UCSD-AML1 (cell line): ENCODE data around the gene GPR42.
"Not testable (repeated sequence)": the region's sequence is repeated elsewhere in the genome, so short reads cannot be mapped to it uniquely, and the experiment has no call there.

Source experiments
- DNase-seq: peaks from one replicate; lab custom pipeline; 2025; ENCODE audit not compliant: unreplicated experiment; lab: John Stamatoyannopoulos, UW

The GPR42 gene

DNA sequence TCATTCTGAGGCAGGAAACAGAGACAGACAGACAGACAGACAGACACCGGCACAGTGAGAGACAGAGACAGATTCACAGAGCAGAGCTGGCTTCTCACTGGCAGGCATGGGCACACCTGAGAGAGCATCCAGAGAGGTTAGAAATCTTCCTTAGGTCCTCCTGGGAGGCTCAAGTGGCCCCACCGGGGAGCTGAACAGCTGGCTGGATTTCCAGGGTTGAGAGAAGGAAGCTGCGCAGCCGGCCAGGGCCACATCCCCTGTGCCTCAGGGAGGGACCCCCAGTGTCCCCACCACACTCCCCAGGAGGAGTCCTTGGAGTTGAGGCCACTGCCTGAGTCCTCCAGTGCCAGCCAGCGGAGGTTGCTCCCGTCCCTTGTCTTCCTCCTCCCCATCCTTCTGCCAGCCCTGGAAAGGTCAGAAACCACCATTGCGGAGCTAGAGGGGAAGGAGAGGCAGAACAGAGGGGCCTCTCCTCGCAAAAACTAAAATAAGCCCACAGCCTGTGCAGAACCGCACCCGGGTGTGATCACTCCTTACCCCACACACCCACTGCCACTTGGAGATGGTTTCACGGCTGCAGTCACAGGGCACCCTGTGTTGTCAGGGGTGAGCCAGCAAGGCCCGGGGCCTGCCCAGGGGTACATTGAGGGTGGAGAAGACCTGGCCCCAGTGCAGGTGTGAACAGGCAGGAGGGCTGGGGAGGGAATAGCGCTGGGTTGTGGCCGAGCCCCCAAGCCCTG is 8.4 kb upstream of the GPR42 start:
- no peak for DNase-seq

- DNase-seq, result no peak
Observed at GRCh38 chr19:35363001-35363590, 7.8 kb upstream of the GPR42 start.

DNA sequence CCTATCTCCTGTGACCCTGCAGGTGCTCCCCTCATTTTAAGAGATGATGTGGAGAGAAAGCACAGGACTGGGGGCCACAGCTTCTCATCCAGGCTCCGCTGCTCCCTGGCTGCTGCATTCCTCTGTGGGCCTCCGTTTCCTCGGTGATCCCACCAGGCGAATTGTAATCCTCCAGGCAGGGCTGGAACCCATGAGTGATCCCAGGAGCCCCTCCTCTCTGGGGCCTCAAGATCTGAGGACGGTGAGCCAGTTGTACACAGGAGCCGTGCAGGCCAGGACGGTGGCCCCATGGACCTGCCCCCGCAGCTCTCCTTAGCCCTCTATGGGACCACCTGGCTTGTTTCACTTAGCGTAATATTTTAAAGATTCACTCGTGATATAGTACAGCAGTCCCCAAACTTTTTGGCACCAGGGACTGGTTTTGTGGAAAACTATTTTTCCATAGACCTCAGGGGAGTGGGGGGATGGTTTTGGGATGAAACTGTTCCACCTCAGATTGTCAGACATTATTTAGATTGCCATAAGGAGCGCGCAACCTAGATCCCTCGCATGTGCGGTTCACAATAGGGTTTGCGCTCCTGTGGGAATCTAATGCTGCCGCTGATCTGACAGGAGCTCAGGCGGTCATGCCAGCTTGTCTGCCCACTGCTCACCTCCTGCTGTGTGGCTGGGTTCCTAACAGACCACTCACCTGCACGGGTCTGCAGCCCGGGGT is 7.0 kb upstream of the GPR42 start:
- DNase-seq, result no peak

DNA sequence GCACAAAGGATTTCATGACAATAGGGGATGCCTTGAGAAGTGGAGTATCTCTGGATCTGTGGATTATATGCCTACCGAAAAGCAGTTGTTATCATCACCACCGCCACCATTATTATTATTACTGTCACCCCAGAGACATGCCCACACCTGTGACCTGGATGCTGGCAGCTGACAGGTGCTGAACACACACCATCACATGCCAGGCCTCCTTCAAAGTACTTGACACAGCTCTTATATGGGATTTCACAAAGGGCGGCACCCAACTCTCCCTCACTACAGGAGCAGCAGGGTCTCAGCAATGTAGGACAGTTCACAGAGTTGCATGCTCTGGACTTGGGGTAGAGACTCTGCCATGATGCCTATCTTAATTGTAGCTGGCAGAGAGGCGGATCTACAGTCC is 5.6 kb upstream of the GPR42 start:
- no peak for DNase-seq

DNA sequence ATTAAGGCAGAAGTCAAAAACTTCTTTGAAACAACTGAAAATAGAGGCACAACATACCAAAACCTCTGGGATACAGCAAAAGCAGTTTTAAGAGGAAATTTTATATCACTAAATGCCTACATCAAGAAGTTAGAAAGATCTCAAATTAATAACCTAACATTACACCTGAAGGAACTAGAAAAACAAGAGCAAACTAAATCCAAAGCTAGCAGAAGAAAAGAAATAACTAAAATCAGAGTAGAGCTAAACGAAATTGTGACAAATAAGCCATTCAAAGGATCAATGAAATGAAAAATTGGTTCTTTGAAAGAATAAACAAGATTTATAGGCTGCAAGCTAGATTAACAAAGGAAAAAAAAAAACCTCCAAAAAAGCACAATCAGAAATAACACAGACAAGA is 2.5 kb upstream of the GPR42 start:
- DNase-seq, result no peak

- DNase-seq, result no peak
Observed at GRCh38 chr19:35369522-35369921, 1.3 kb upstream of the GPR42 start.

DNA sequence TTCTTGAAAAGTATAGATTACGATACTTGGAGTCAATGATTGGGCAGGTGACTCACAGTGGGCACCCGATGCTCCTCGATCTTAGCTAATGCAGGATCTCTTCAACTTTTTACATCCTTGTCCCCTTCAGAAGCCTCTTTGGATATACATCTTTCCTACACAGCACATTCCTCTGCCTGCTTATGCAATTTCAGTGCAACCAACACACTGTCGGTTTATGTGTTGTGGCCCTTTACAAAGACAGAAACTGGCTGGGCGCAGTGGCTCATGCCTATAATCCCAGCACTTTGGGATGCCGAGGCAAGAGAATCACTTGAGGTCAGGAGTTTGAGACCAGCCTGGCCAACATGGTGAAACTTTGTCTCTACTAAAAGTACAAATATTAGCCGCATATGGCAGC is 2.6 kb downstream of the GPR42 start:
- no peak for DNase-seq

DNA sequence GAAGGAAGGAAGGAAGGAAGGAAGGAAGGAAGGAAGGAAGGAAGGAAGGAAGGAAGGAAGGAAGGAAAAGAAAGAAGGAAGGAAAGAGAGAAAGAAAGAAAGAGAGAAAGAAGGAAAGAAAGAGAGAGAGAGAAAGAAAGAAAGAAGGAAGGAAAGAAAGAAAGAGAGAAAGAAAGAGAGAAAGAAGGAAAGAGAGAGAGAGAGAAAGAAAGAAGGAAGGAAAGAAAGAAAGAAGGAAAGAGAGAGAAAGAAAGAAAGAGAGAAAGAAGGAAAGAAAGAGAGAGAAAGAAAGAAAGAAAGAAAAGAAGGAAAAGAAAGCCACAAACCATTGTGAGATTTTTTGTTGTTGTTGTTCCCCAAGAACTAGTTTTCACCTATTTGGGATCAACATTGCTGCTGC is 3.2 kb downstream of the GPR42 start:
- not testable (repeated sequence) for DNase-seq

DNA sequence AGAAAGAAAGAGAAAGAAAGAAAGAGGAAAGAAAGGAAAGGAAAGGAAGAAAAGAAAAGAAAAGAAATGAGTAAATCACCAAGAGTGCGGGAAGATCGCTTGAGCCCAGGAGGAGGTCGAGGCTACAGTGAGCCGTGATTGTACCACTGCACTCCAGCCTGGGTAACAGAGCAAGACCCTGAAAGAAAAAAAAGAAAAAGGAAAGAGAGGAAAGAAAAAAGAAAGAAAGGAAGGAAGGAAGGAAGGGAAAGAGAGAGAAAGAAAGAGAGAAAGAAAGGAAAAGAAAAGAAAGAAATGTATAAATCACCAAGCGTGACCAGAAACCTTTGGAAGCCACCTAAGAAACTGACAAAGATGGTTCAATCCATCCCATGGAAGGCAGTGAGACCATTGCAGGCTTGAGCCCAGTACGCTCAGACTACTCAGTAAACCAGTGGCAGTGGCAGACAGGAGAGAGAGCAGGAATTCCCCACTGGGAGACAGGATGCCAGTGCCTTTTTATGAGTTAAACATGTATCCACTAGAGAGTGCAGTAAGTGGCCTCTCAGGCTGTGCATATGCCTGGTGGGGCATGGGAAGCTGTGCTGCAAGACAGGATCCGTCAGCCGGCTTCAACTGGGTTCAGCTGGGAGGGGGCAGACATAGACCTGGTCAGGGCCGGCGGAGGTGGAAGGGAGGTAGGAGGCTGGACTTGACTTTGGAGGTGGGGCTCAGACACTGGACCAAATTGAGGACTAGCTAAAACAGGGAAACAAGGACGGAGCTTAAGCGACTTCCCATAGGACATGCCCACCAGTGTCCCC is 4.8 kb downstream of the GPR42 start:
- DNase-seq, result no peak

- DNase-seq, result no peak
Observed at GRCh38 chr19:35377656-35378055, 6.8 kb downstream of the GPR42 start.

DNA sequence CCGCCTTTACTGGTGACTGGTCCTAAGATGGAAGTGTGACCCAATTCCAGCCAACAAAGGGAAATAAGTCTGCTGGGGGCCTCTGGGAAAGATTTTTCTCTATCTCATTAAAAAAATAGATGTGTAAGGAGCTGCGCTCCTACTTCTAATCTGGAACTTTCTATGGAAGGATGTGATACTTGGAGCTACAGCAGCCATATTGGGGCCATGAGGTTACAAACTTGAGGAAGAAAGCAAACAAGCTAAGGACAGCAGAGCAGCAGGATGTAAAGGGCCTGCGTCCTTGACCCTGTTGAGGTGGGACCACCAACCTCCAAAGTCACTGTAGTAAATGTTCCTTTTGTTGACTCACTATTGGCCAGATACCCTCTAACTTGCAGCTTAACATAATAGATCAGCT is 7.5 kb downstream of the GPR42 start:
- DNase-seq, result no peak

DNA sequence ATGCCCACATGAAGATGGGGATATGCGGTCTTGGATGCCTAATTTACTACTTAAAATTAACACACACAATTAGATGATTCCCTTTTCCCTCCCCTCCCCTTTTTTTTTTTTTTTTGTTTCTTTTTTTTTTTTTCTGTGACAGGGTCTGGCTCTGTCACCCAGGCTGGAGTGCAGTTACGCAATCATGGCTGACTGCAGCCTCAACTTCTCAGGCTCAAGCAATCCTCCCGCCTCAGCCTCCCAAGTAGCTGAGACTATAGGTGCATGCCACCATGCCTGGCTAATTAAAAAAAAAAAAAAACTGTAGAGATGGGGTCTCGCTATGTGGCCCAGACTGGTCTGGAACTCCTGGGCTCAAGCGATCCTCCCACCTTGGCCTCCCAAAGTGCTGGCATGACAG is 8.7 kb downstream of the GPR42 start:
- DNase-seq, result not testable (repeated sequence)

GRCh38 chr19:35379992-35380391 is 9.1 kb downstream of the GPR42 start:
- no peak for DNase-seq

GRCh38 chr19:35380450-35381124 is 9.7 kb downstream of the GPR42 start:
- DNase-seq, result no peak

- no peak for DNase-seq
Observed at GRCh38 chr19:35381318-35381717, 10.4 kb downstream of the GPR42 start.

DNA sequence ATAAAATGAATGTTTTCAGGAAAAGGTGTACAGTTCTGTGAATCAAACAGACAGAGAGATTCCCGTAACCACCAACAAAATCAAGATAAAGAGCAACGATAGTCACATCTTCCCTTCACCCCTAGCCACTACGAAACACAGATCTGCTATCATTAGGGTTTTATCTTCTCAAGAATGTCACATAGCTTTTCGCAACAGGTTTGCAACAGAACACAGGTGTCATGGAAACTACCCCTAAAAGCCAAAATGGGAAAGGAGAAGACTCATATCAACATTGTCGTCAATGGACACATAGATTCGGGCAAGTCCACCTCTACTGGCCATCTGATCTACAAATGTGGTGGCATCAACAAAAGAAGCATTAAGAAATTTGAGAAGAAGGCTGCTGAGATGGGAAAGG is 11.1 kb downstream of the GPR42 start:
- no peak for DNase-seq

- DNase-seq, result no peak
Observed at GRCh38 chr19:35383536-35383935, 12.7 kb downstream of the GPR42 start.

DNA sequence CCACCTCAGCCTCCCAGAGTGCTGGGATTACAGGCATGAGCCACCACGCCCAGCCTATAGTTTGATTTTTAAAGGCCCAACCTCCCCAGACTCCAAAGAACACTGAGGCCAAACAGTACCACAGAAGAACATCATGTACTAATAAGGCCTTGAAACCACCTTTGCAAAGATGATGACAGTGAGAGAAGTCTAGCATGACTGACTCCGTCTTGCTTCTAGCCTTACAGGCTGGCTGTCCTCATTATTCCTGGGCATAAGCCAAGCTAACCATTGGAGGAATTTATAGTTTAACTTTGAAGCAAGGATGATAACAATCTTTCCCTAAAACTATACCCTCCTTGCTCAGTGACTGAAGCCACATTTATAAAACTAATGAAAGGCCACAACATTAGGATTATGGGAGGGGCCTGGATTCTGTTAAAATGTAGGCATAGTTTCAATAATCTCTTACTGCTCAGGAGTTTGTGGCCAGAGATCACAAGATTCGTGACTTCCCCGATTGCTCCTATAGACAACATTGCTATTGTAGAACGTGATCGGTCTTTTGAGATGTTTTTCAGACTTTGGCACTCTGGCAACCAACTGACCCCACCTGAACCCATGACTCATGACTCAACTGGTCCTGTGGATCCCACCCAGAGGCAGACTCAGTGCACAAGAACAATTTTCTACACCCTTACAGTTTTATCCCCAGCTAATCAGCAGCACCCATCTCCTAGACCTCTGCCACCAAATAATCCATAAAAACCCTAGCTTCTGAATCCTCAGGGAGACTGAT is 17.6 kb downstream of the GPR42 start:
- DNase-seq, result no peak

DNA sequence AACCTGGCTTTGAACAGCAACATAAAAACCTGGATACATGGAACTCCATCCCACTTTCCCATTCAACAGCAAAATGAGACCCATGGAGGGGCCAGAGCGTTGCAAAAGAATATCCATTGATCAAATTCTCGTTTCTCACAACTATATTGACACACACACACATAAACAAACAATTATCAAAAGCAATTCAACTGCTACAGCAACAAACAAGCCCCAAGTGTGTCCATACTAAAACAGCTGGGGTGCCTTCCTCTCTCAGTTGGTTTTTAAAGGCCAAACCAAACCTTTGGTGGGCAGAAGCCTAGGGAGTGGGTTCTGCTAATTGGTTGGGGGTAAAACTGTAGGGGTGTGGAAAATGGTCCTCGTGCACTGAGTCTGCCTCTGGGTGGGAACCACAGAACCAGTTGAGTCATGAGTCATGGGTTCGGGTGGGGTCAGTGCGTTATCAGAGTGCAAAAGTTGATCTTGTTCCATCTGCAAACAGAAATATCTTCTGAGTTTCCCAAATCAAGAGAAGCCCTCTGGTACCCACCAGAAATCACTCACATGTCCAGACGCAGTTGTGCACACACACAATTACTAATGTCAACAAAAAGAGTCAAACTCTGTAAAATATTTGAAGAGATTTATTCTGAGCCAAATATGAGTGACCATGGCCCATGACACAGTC is 18.5 kb downstream of the GPR42 start:
- no peak for DNase-seq
